HepG2 (cell line): Measurements from ENCODE around the gene RUBCNL. TPM values are rescaled to one million over a fixed set of nuclear protein-coding genes. Genes with fewer than 3 reads are reported as not detected.

Experiments used
- ATAC-seq: fragments of 200-7000 bp; cut with Tn5 transposase; 3 replicates; pipeline ENCODE4 v1.9.1; 2020; ENCODE audit warnings: mild to moderate bottlenecking, moderate library complexity
- BruUV-seq: library from RNA; stranded (reverse); fragments of 400-500 nt; replicated peaks from 2 replicates; lab custom pipeline; 2021; lab: Mats Ljungman, UMichigan
- CTCF ChIA-PET: fragments of 300-600 bp; formaldehyde crosslinking; extraction: SDS; loops from one replicate; lab custom pipeline; 2021; ENCODE audit warnings: low total read pairs, inconsistent platforms, low intra/inter-chr PET ratio; lab: Yijun Ruan, JAX
- POLR2A ChIA-PET: fragments of 350-600 bp; sonication (Branson Sonifier 250); formaldehyde crosslinking; loops from one replicate; lab custom pipeline; 2020; ENCODE audit warnings: antibody characterized with exemption, inconsistent platforms; lab: Yijun Ruan, JAX
- DNase-seq: peaks from one replicate; pipeline ENCODE4 v3.0.0-alpha.2; 2015; ENCODE audit warnings: low spot score
- FAIRE-seq: peaks from 3 replicates; lab custom pipeline; 2011; peaks lifted over from hg19 to GRCh38; lab: Jason Lieb, UNC
- H2AFZ ChIP-seq: one replicate; pipeline ENCODE4 v1.6.1; 2011; ENCODE audit warnings: low read length, inconsistent platforms
- H3K27ac ChIP-seq: fragments of 300-600 bp; 3 replicates; pipeline ENCODE4 v1.8.0; 2011; ENCODE audit warnings: mixed run types, mild to moderate bottlenecking, mixed read lengths, low read length, inconsistent platforms; ENCODE audit not compliant: insufficient read depth; ENCODE audit errors: extremely low read length
- H3K27me3 ChIP-seq, 2 experiments: fragments of 200-600 bp in 1 of 2; 2 replicates in 1 of 2; 3 replicates in 1 of 2; pipeline versions ENCODE4 v1.6.0 to v1.8.0; 2011; ENCODE audit warnings: low read length in 2 of 2, mild to moderate bottlenecking in 2 of 2, moderate library complexity in 2 of 2, inconsistent platforms in 1 of 2; ENCODE audit not compliant: insufficient read depth in 2 of 2, control insufficient read depth in 1 of 2
- H3K36me3 ChIP-seq, 2 experiments: fragments of 200-600 bp in 1 of 2; replicated peaks in 1 of 2; 2 replicates in 1 of 2; 3 replicates in 1 of 2; pipeline versions ENCODE4 v1.5.1 to v1.8.0; 2011; ENCODE audit warnings: low read length in 2 of 2, inconsistent platforms in 1 of 2; ENCODE audit not compliant: insufficient read depth in 2 of 2, control insufficient read depth in 1 of 2
- H3K4me1 ChIP-seq: 2 replicates; pipeline ENCODE4 v1.5.1; 2012; ENCODE audit warnings: low read length, inconsistent platforms; ENCODE audit not compliant: insufficient read depth
- H3K4me2 ChIP-seq: 2 replicates; pipeline ENCODE4 v1.6.0; 2011; ENCODE audit warnings: low read depth, low read length, inconsistent platforms
- H3K4me3 ChIP-seq, 3 experiments: fragments of 200-600 bp in 1 of 3; sonication (generic), shearing (Covaris generic) in 1 of 3; replicated peaks in 1 of 3; 2 replicates each; pipeline ENCODE4 v1.5.1; 2011 to 2016; ENCODE audit warnings: low read length in 3 of 3, inconsistent platforms in 2 of 3, low read depth in 2 of 3, mild to moderate bottlenecking in 2 of 3, control low read depth in 1 of 3, mixed read lengths in 1 of 3; ENCODE audit not compliant: insufficient read depth in 1 of 3
- H3K79me2 ChIP-seq: one replicate; pipeline ENCODE4 v1.6.1; 2011; ENCODE audit warnings: low read length, inconsistent platforms; ENCODE audit not compliant: insufficient read depth
- H3K9ac ChIP-seq: 2 replicates; pipeline ENCODE4 v1.6.0; 2011; ENCODE audit warnings: mild to moderate bottlenecking, low read depth, low read length, inconsistent platforms; ENCODE audit not compliant: insufficient read depth
- H3K9me3 ChIP-seq: 2 replicates; pipeline ENCODE4 v1.5.1; 2012; ENCODE audit warnings: mild to moderate bottlenecking, low read length
- H4K20me1 ChIP-seq: 2 replicates; pipeline ENCODE4 v1.6.0; 2011; ENCODE audit warnings: inconsistent platforms, mild to moderate bottlenecking, low read length, moderate library complexity; ENCODE audit not compliant: insufficient read depth
- GATA4 ChIP-seq: sonication (generic); IDR thresholded peaks from 2 replicates; pipeline ENCODE4 v1.6.1; 2016; ENCODE audit warnings: antibody characterized with exemption, low read depth, borderline replicate concordance
- HOXA9 ChIP-seq: sonication (generic); formaldehyde crosslinking; IDR thresholded peaks from 2 replicates; pipeline ENCODE4 v1.8.1; 2022; ENCODE audit warnings: missing genetic modification reagents, mild to moderate bottlenecking, moderate library complexity, borderline replicate concordance
- PRDM4 ChIP-seq: sonication (generic); formaldehyde crosslinking; IDR thresholded peaks from 2 replicates; pipeline ENCODE4 v1.9.0; 2021; ENCODE audit warnings: missing genetic modification reagents, borderline replicate concordance
- SNRNP70 ChIP-seq: fragments of 200-400 bp; formaldehyde crosslinking; IDR thresholded peaks from 2 replicates; pipeline ENCODE4 v1.6.1; 2017; ENCODE audit warnings: mild to moderate bottlenecking, low read depth, low read length, moderate library complexity
- SOX13 ChIP-seq, 3 experiments: fragments of 450-650 bp in 1 of 3; sonication (generic) in 1 of 3; formaldehyde crosslinking in 1 of 3; IDR thresholded peaks in 2 of 3; conservative IDR thresholded peaks in 1 of 3; 2 replicates each; pipeline versions ENCODE4 v1.5.0 to v1.6.1; 2016 to 2020; ENCODE audit warnings: antibody characterized with exemption in 1 of 3, mild to moderate bottlenecking in 1 of 3, missing compliant biosample characterization in 1 of 3, missing genetic modification reagents in 1 of 3, moderate library complexity in 1 of 3
- TFDP2 ChIP-seq: sonication (generic); formaldehyde crosslinking; IDR thresholded peaks from 2 replicates; pipeline ENCODE4 v1.4.0; 2020; ENCODE audit warnings: missing genetic modification reagents
- ZNF572 ChIP-seq: sonication (generic); formaldehyde crosslinking; IDR thresholded peaks from 2 replicates; pipeline ENCODE4 v1.5.1; 2020; ENCODE audit warnings: mild to moderate bottlenecking, missing genetic modification reagents
- WGBS: methylation state at CpG from one replicate; pipeline ENCODE4 v1.1.6; 2017; ENCODE audit warnings: low lambda C conversion rate; 5-methylcytosine and 5-hydroxymethylcytosine counted together
- in situ Hi-C: cut with HindIII; loops from 2 replicates; pipeline ENCODE4 v1.10.0; 2017; ENCODE audit warnings: low pct_unique_long_range_greater_than_20kb; ENCODE audit not compliant: extremely low pct_ligation_motif_present
- intact Hi-C: fragments of 100-400 bp; cut with micrococcal nuclease; formaldehyde crosslinking; loops from one replicate; pipeline ENCODE4 v1.10.0; 2022; ENCODE audit not compliant: unreplicated experiment
- polyA plus RNA-seq, 8 experiments: library from polyadenylated mRNA; depleted of rRNA in 3 of 8; stranded (reverse) in 7 of 8; unstranded in 1 of 8; fragments of >200 nt; fragmentation: Illumina TruSeq in 4 of 8; extraction: Trizol in 4 of 8; gene quantifications; 2 replicates each; pipeline versions ENCODE4 v1.2.1 to v1.2.3, GENCODE V29; 2011 to 2016; ENCODE audit warnings: low read depth in 4 of 8, missing spikeins in 1 of 8, mixed read lengths in 1 of 8; ENCODE audit not compliant: insufficient read depth in 1 of 8
- total RNA-seq, 5 experiments: library from RNA; depleted of rRNA; stranded (reverse); fragments of >200 nt; fragmentation: Illumina TruSeq; extraction: Trizol; gene quantifications; 2 replicates each; pipeline ENCODE4 v1.2.3, GENCODE V29; 2016; ENCODE audit warnings: low read depth in 1 of 5

The RUBCNL gene
- total and polyA plus RNA-seq, 2 of the 13 experiments (the other 11 are each of a cell fraction or from before 2014, with no cell fraction given) = not detected

GRCh38 chr13:46339035-46339666 lies 47.9 kb downstream of the RUBCNL start:
- no peak overlapping the region for H2AFZ ChIP-seq
- no peak for ATAC-seq
- no peak overlapping the region for H3K9ac ChIP-seq
- BruUV-seq = no TSS peak
- H3K4me2 ChIP-seq = no peak overlapping the region
- H3K27ac ChIP-seq = no peak overlapping the region
- ChIA-PET CTCF (no interaction called here), POLR2A (no interaction called here)
- H3K4me3 ChIP-seq = no peak overlapping the region
- intact Hi-C loops (no loop called here), in situ Hi-C loops (no loop called here)
- no peak for FAIRE-seq
- no peaks in the 10 kb centered on the region for H4K20me1 ChIP-seq
- H3K9me3 ChIP-seq = no peaks in the 10 kb centered on the region
- no peak for DNase-seq
- H3K36me3 ChIP-seq = no peaks in the 10 kb centered on the region
- TF ChIP-seq GATA4 = no peak
- no peak for TF ChIP-seq PRDM4 (CRISPR knock-in tag)
- no peak for TF ChIP-seq SOX13 (IDR thresholded peaks at IDR 0.05)
- TF ChIP-seq SOX13 (CRISPR knock-in tag; conservative IDR thresholded peaks at IDR 0.05 in 1 of 2, IDR thresholded peaks at IDR 0.05 in 1 of 2) = no peak
- TF ChIP-seq HOXA9 (CRISPR knock-in tag) = no peak
- no peak for TF ChIP-seq SNRNP70
- TF ChIP-seq TFDP2 (CRISPR knock-in tag) = no peak
- TF ChIP-seq ZNF572 (CRISPR knock-in tag) = no peak
- H3K79me2 ChIP-seq = no peaks in the 10 kb centered on the region
- peaks cover 3% of the 10 kb centered on the region in 2 experiments; a peak in 2 of 5 replicates for H3K27me3 ChIP-seq
- H3K4me1 ChIP-seq = no peaks in the 10 kb centered on the region
- 37% methylated on average over 9 of the region's 10 CpGs for WGBS
